GM23248 (cell line): ENCODE data around the gene ISG20L2.

ENCODE experiments used
- EZH2 ChIP-seq: fragments of 200-600 bp; sonication (generic); IDR thresholded peaks from 2 replicates; pipeline ENCODE4 v1.6.1; 2018; ENCODE audit warnings: antibody characterized with exemption, mild to moderate bottlenecking; ENCODE audit not compliant: insufficient read depth, poor library complexity, severe bottlenecking
- EZH2phosphoT487 ChIP-seq: fragments of 200-600 bp; sonication (generic); IDR thresholded peaks from 2 replicates; pipeline ENCODE4 v1.6.1; 2018; ENCODE audit warnings: antibody characterized with exemption, moderate library complexity, mild to moderate bottlenecking, low read depth; ENCODE audit not compliant: insufficient read depth

DNA sequence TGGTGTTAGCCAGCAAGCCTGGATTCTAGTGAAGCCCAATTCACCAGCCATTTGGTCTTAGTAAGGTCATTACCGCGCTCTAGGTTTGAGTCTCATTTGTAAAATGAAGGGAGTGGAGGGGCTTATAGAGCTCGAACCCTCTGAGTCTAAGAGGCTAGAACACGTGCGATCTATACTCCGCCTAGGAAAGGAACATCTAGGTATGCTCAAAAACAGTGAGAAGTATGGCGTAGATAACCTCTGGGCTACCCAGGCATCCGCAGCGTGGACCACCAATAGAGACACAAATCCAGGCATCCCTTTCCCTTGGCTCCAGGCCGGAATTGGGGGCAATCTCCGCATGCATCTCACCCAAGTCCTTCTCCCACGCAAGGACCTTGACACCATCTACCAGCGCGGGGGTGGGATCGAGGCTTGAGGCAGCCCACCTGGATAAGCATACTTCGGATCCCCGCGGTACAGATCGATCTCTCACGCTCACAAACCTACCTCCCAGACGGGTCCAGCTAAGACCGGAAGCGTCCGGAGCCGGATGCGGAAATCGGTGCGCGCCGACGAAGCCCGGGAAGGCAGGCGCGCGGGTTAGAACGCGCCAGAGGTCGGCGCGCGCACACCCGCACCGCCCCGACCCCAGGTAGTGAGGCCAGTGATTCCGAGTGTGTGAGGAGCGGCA, 504 bp downstream of the ISG20L2 start, which contains the start of gene METTL25B:
- TF ChIP-seq EZH2phosphoT487 (no peak), EZH2 (no peak)
